Amygdala (tissue), 56 donors: ENCODE results near the gene IL1RAPL2.

Experiments
- DNase-seq, 56 donors: peaks; one replicate each; lab custom pipeline; 2025; lab: John Stamatoyannopoulos, UW

Gene IL1RAPL2

DNA sequence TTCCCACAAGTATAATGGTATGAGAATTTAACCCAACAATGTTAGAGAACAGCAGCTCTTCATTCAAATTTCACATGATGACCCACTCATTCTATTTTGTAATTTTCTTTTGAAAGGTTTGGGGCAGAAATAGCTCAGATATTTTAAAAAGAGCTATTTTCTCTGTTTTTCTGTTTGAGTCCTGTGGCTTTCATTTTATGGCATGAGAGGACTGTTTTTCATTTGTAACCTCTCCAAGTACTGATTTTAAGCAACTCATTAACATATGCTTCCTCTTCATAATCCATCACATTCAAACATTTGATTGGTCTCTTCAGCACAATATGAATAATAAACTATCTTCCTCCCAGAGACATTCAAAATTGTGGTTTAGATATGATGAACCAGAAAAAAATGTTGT lies 783.5 kb downstream of the IL1RAPL2 start:
- DNase-seq = no peak

DNA sequence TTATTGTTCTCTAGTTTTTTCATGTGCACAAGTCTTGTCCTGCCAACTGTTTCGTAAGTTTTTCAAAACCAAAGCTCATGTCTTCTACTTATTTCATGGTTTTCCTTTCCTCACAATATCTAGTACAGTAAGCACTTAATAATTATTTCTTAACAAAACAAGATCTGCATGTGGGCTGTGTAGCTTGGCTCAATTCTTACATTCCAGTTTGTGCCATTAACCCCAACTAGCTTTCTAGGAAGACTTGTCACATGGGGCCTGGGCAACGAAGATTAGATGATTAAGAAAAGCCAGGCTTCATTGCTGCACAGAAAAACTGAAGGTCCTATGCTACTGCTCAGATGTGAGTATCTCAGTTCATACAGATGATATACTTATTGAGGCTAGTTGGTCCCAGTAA lies 809.8 kb downstream of the IL1RAPL2 start:
- DNase-seq = no peak

DNA sequence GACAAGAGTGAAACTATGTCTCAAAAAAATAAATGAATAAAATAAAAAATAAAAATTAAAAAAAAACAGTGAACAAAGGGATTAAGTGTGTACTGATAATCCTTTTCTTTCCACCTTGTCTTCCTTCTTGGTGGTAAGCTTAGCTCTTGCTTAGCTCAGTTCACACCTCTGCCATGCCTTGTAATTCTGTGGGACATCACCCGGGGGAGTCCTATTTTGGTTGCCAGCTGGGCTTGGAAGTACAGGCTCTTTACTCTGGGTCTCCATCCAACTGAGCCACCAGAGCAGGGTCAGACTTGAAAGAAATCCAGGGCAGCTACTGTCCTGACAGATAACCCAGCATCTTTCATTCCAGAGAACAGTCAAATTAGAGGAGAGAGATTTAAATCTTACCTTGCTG lies 858.7 kb downstream of the IL1RAPL2 start:
- DNase-seq = no peak

DNA sequence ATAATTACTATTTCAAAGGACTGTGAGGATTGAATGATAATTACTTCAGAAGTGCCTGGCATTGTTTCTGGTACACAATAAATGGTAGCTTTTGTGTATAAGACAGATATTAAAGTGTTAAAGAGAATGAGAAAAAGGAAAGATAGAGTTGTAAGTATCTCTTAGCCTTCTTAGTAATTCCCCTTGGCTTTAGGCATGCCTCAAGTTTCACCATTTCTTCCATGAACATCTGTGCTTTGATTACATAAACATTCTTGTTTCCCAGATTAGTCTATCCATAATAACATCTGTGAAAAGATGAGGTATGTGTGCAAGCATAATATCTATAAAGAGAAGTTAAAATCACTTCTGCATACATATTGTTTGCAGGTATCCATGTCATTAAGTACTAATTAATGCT lies 885.4 kb downstream of the IL1RAPL2 start:
- DNase-seq = no peak

DNA sequence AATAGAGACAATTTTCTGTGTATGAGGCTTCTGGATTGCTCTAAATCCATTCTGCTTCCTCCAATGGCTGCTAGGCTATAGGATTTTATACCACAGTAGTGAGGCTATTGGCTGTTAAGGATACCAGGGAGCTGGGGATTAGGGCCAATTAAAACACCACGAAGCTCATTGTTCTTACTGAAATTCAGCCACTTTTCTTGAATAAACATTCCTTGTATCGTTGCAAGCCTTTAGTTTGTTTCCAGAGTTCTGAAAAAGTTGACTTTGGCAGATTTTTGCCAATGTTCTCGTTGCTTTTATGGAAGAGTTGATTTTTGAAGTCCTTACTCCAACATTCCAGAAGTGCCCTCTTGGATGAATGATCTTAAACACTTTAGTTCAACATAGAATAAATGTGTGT lies 892.8 kb downstream of the IL1RAPL2 start:
- DNase-seq = no peak

DNA sequence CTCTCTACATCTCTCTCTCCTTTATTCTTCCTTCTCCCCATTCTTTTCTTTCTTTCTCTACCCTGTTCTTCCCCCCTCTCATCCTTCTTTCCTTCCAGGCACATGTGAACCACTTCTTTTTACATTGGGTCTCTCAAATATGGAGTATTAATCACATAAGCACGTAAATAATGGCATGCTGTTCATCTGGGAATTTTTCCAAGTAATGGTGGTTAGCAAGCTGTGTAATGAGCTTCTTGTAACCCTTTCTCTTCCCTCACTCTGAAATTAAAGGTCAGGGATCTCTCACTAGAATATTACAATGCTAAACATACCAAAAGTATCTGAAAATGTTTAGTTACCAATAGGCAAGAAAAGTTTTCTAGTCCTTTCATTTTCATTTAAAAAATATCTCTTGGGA lies 894.4 kb downstream of the IL1RAPL2 start:
- DNase-seq = no peak

DNA sequence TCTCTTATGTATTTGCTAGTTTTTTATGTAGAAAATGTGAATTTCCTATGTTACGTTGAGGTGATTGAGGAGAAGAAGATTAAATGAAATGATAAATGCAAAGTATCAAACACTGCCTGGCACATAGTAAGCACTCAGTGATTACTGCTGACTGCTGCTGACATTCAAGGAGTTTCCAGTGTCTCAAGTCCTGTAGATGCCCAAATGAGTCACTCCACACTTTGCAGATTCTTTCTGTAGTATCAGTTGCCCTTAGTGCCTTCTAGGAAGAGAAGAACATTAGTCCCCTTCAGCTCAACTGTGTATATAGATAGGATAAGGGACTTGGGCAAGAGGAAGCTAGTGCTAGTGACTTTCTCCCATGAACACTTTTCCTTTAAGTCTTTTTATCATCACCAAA lies 895.0 kb downstream of the IL1RAPL2 start:
- no peak for DNase-seq

DNA sequence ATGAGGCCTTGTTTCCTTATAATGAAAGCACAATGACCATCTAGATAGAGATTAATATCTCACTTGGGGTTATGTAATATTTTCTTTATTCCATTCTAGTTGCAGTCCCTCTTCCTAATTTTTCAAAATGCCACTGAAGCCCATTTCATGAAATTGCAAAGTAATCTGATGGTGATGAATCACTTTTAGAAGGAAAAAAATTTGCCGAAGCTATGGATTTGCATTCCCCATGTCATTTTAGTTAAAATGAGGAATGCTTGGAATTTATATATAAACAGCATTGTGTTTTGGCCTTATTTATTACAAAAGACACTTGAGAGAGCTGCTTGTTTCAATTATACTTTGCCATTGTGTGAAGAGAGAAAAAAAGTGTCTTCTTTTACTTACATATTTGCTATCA lies 896.2 kb downstream of the IL1RAPL2 start:
- DNase-seq = no peak

DNA sequence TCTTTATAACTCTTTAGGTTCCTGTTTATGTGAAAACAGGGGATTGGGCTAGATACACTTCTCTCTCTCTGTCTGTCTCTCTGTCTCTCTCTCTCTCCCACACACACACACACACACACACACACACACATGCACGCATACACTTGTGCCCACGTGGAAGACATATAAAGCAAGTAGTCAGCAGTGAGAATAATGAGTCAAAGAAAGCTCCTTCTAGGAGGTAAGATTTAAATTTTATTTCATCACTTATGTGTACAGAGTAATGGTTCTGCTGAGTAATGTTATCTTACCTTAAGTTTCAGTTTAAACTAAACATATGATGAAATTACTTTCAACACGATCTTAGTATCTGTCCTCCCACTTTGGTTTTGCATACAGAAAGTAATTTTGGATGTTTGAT lies 897.5 kb downstream of the IL1RAPL2 start:
- no peak for DNase-seq

DNA sequence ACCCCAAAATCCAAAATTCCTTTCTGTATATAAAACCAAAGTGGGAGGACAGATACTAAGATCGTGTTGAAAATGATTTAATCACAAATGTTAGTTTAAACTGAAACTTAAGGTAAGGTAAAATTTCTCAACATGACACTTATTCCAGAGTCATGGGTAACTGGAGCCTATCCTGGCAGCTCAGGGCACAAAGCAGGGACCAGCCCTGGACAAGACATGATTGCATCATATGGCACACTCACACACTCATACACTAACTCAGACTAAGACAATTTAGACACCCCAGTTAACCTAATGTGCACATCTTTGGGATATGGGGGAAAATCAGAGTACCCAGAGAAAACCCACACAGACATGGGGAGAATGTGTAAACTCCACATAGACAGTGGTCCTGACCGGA lies 898.6 kb downstream of the IL1RAPL2 start:
- DNase-seq = no peak

DNA sequence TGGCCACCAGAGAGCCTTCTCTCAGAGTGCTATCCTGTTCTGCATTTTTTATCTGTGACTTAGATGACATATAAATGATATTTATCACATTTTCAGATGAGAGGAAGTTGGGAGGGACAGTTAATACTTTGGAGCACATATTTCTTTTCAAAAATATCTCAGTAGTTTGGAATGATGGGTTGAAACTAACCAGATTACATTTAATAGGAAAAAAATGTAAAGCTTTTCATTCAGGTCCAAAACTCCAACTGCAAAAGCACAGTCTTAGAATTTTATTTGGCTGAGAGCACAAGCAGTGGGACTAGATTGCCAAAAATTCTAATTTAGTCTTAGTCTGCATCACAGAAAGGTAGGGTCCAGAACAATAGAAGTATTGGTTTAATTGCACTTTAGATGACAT lies 902.7 kb downstream of the IL1RAPL2 start:
- no peak for DNase-seq

DNA sequence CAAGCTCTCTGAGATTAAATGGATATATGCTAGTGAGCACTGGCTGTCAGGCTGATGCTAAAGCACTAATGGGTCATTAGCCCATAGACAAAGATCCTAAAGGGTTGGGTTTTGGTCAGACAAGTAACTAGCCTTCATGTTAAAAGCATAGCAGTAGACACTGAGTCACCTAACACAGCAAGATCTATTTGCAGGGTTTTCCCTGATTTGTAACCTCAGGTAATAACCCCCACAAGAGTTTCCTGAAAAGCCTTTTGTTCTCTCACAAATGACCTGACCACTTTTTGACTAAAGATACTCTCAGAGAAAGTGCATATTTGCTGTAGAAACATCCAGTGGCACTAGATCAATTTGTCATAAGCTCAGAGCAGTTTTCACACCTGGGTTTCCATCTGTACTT lies 905.6 kb downstream of the IL1RAPL2 start:
- no peak for DNase-seq

DNA sequence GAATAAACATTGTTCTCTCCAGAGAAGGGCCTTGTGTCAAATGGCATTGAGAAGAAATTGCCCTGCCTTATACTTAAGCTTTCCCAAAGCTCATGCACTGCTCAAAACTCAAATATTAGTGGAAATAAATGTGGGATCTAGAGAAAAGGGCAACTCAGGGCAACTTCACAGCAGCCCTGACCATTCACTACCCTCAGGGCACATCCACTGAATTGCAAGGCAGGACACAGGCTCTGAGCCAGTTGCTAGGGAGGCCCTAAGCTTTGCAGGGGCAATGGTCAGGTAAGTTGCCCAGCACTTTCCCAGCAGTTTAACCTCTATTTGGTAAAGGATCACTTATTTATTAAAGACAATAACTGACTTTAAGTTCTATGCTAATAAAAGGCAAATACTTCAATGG lies 909.8 kb downstream of the IL1RAPL2 start:
- no peak for DNase-seq

DNA sequence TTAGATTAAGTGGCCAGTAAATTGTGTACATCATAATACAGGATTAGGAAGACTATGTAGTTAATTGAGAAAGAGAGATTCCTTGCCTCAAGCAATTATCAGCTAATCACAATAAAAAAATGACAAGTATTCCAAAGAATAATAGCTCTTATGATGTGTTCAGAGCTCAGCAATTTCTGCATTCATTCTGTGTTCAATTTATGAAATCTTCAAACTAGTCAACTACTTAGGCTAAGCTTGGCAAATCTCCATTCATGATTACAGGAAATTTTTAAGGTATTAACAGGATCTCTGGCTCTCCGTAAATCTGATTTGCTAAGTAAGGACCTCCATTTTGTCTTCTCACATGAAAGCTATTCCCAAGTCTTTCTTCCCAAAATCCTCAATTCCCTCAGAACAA lies 911.4 kb downstream of the IL1RAPL2 start:
- no peak for DNase-seq

DNA sequence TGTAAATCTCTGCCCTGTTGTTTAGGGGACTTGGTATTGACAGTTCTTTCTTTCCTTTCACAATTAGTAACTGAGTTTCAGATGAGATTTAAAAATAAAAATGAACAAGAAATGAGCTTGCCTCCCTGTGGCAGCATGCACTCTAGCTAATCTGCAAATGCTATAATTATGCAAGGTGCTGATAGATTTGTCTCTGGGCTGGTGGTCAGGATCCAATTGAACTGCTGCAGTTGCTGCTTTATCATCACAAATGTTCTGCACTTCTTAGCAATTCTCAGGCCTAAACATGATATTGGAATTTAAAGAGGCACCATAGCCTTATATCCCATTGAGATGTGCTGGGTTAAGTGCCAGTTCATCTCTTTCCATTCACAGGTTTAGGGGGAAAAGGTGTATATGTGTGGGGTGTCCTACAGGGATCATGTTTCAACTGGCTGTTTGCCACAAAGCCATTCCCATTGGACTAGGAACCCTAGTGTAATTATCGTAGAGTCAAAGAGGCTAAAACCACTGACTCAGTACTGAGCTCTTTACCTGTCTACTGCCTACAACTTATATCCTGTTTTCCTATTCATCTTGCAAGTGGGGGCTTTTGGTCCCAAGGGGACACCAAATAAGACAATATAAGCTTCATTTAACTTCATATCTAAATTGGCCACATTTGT lies 914.8 kb downstream of the IL1RAPL2 start:
- DNase-seq = no peak

DNA sequence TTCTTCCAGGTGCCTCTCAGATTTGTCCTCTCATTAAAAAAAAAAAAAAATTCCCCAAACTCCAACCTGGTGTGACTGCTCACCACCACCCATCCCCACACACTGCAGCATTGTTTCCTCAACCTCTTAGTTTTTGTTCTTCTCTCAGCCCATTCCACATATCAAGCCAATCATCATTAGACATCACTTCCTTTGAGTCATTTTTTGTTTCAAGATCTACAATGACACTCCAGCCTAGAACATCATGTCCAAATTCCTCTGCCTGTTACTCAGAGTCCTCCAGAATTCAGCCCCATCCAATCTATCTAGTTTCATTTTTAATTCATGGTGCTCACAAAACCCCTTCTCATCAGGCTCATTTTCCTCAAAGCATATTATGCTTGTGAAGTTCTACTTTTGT lies 917.0 kb downstream of the IL1RAPL2 start:
- no peak for DNase-seq

DNA sequence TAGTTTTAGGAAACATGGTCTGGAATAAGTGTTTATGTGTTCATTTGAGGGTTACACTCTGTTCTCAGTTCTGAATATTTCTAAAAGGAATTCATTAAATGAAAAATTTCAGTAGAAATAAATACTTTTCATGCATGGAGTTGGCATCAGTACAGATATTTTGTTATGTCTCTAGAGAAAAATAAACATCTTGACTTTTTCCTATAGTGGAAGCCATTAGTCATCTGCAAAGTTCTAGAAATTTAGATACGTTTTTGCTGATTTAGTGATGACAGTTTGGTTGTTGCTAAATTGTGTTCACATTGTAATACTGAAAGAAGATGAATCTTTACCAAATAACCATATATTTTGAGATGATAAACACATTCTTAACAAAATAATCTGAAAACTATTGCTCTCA lies 922.7 kb downstream of the IL1RAPL2 start:
- DNase-seq = no peak

DNA sequence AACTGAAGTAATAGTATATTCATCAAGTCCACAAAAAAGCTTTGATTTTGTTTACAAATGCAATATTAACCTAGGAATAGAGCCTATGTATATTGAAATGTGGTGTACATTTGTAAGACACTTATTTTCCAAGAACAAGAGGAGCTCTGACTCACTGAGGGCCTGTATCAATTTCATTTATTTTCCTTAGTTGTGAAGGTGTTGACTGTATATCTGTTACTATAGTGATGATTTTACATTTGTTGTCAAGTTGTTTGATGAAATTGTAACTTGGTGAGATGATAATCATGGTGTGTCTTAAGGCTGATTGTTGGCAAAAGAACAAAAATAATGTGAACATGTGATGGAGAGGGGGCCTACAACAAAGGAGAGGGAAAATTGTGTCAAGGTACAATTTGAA lies 929.4 kb downstream of the IL1RAPL2 start:
- no peak for DNase-seq

DNA sequence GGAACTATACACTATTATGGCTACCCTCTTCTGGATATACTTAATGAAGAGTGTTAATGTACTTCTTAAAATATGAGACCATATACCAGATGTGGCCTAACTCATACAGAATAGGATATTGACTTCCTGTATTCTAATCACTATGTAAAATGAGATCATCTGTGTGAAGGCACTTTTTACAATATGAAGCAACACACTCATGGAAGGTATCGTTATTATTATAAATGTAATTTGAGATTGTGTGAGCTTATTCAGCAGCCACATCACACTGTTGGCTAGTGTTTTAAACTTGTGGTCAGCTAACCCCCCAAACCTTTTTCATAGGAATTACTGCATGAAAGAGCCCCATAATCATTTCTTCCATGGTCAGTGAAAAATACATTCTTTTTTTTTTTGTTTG lies 936.3 kb downstream of the IL1RAPL2 start:
- no peak for DNase-seq

DNA sequence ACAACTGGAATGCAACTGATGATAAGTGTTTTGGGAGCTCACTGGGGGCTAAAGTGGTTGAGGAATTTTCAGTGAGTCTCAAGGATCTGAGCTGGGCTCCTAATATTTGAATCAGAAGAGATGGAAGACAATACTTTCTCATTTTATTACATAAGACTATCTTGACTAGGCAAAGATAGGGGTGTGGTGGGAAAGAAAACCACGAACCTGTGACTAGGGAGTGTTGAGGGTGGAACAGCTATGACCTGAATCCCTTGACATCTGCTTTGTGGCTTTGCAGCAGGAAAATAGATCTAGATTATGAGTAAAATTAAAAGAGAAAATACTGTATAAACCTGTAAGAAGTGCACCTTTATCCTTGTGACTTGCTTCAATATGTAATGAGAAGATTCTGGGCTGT lies 949.6 kb downstream of the IL1RAPL2 start:
- DNase-seq = no peak

DNA sequence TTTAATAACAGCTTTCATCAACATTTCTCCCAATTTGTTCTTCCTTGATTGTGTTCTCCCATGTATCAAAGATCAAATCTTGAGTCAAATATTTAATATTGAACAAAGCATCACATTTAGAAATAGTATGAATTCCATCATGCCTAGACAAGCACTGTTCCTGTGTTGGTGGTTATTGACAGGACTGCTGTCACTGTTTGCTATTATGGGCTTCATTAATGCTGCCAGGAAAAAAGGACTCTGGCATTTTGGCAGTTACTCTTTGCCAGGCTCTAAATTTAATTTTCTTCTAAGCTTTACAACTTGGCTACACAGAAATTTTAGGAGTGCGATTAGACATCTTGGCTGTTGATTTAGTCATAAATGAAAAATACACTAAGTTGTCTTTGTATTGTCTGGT lies 960.4 kb downstream of the IL1RAPL2 start:
- DNase-seq = no peak

DNA sequence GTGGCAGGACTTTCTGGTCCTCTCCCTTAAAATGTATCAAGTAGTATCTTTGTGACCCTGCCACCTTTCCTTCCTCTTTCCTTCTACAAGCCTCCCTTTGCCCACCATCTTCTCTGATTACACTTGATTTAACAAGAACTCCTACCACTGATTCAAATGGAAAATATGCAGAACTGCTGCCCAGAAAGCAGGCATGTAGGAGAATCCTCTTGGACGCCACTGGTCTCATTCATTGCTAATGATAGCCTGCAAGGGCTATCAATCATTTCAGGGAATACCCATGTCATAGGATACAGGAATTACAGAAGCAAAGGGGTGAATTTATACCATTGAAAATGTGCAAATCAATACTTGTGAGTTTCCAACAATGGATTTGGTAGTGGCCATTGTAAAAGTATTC lies 961.8 kb downstream of the IL1RAPL2 start:
- DNase-seq = no peak

DNA sequence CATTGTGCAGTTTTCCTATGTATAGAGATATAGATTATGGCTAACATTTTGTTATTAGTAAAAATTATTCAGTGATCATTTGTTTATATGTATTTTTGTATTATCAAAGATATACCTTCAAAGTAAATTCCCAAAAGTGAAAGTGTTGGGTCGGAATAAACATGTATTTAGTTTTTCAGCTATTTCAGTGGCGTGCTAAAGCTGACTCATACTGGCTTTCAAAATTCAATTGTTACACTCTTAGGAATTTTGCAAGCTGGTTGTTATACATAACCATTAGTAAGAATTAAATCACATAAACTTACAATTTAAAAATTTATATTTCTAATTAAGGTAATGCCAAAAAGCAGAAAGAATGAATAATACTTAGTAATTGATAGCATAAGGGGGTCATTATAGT lies 968.0 kb downstream of the IL1RAPL2 start:
- no peak for DNase-seq
